Activated T-helper 9 cell treated with anti-CD3 and anti-CD28 coated beads, Interleukin-2, amount 50 U/mL, for 16 hours (primary cell): ENCODE data around the gene TARBP2.
A peak's percentile ranks its signal among the peaks of the same experiment; 100 is the strongest.

Source experiments
- DNase-seq: peaks from one replicate; pipeline ENCODE4 v3.0.0-alpha.2; 2020; ENCODE audit warnings: low read depth

Gene TARBP2, protein sequence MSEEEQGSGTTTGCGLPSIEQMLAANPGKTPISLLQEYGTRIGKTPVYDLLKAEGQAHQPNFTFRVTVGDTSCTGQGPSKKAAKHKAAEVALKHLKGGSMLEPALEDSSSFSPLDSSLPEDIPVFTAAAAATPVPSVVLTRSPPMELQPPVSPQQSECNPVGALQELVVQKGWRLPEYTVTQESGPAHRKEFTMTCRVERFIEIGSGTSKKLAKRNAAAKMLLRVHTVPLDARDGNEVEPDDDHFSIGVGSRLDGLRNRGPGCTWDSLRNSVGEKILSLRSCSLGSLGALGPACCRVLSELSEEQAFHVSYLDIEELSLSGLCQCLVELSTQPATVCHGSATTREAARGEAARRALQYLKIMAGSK

DNA sequence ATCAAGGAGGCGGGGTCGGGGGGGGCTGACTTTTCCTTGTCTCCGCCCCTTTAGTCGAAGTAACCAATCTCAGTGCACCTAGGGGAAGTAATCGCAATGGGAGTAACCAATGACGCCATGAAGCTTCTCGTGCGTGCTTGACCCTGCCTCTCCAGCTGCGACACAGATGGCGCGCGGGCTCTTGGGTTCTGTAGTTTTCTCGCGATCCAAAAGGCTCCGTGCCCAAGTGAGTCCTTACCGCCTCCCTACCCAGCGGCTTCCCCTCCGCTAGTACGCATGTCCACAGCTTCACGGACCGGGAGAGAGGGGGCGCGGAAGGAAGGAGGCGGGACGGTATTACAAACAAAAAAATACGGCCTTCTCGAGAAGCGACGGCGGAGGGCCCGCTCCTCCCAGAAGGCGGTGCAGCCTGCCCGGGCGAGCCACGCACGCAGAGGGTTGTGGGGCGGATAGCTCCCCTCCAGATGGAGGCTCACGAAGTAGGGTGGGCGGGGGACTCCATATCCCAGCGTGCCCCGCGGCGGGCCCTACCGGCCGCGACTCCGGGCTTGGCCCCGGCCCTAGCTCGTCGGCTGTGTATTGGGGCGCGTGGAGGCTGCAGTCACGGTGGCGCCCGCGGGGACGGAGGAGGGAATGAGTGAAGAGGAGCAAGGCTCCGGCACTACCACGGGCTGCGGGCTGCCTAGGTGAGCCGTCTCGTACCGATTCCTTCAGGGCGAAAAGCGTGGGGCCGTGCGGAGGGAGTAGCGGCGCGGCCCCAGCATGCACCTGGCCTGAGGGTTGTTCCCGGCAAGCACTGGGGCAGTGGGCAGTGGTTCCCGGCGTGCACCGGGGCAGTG lies at the start of gene TARBP2:
Gene TARBP2 (plus strand): TSS at position 508 of the 839 bp plus-strand sequence. CDS start 126 bp downstream, at position 634.
- peak; percentile 93 for DNase-seq

DNA sequence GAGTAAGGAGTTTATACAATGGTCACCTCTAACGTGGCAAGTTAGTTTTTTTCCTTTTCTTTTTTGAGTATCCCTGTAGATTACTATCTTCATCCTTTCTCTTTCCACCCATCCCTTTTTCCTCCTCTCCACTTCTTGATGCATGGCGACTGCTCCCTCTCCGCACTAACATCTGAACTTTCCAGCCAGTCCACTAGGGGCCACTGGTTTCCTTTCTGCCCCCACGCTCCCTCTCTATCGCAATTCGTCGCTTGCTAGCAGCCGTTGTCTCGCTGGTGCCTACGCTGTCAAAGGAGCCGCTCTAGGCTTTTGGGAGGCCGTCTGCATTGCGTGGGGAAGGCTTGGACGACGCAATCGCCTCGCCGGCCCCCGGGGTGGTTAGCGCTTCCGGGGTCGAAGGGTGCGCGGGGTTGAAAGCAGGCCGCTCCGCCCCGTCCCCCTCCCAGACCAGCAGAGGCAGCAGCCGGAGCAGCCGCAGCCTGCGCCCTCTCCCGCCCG lies 49.4 kb upstream of the TARBP2 start, which contains the start of gene PCBP2:
Gene PCBP2 (plus strand): TSS at position 442 of the 498 bp plus-strand sequence. CDS start 2,699 bp downstream, outside the sequence.
- DNase-seq, result peak; percentile 97

DNA sequence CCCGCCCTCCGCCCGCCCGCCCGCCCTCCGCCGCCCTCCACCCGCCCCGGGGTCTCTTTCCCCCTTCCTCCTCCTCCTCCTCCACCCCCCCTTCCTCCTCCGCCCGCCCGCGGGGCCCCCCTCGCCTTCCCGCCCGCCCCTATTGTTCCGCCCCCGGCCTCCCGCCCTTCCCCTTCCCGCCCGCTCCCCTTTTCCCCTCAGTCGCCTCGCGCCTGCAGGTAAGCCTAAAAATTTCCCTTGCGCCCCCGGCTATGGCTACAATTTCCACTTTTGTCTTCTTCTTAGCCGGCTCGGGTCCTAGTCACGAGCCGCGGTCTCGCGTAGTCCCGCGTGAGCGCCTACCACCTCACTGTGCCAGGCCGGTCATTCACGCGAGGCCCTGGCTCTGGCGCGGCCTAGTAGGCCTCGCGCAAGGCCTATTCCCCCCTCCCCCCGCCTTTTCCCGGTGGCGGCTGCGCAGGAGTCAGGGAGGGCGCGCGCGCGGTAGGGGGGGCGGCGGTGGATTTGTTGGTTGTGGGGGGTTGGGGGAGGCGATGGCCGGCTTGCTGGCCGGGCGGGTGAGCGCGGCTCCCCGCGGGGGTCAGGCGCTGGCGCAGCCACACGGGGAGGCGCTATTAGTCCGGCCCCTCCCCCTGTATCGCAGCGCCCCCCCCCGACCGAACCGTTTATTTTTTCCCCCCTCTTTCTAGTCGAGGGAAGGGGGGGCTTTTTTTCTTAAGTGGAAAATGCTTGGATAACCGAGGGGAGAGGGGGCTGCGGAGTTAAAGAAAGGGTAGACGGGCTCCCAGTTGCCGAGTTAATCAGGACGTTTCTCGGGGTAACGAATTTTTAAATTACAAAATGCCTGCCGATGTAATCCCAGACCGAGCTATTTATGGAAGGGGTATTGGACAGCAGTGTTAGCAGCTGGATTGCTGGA lies 48.7 kb upstream of the TARBP2 start:
- peak; percentile 64 for DNase-seq

DNA sequence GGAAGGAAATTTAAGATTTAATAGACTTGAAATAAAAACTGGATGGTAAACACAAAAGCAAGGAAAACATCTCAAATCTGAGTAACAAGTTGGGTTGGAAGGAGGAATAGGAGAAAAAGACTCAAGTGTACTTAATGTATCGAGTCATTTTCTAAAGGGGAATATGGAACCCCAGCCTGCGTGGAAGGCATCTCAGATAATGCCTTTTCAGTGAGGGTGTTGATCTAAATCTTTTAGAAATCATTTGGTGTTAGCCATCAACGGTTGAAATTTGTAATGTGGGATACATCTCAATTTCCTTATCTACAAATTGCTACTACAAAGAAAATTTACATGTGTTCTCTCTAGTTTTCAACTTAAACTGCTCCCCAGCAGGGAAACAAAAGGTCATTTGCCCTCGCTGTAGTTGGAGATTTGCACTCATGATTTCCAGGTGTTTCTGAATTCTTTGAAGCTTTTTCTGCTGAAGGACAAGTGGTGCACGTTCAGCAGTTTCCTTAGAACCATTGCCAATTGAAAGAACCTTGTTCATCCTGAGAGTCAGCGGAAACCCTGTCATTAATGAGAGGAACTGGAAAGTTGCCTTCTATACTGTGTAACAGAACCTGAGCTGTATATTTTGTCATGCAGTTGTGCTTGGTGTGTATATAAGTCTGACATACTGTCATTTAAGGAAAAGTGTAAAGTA lies 47.0 kb upstream of the TARBP2 start:
- no peak for DNase-seq

DNA sequence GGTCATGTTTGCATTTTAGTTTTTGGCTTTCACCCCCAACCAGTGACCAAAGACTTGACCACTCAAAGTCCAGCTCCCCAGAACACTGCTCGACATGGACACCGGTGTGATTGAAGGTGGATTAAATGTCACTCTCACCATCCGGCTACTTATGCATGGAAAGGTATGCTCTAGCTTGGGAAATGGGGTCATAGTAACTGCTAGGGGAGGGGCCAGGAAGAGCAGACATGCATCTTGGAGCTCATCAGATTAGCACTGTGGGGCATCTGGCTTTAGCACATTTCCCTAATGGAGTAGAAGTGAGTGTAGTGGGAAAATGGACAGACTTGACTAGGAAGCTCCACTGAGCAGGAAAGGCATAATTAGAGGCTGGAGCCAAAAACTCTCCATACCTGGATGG lies 46.4 kb upstream of the TARBP2 start:
- DNase-seq, result no peak

DNA sequence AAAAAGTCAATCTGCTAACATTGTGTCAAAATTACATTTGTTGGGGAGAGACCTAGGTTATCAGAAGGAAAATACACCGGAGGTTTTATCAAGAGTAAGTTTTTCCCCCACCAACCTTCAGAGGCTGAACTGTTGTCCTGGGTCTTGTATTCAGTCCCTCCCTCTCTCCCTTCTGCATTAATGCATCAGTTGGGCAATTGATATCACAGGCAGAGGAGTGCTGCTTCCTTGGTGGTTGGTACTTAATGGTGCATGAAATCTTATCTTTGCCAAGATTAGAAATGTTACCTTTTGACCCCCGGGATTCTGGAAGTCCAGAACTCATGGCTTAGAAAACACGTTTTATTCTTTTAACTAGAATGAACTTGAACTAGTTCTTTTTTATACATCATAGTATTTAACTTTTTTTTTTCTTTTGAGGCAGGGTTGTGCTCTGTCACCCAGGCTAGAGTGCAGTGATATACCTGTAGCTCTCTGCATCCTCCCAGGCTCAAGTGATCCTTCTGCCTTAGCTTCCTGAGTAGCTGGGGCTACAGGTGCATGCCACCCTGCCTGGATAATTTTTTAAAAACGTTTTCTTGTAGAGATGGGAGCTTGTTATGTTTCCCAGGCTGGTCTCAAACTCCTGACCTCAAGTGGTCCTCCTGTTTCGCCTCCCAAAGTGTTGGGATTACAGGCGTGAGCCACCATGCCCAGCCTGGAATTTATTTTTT lies 44.3 kb upstream of the TARBP2 start:
- no peak for DNase-seq

DNA sequence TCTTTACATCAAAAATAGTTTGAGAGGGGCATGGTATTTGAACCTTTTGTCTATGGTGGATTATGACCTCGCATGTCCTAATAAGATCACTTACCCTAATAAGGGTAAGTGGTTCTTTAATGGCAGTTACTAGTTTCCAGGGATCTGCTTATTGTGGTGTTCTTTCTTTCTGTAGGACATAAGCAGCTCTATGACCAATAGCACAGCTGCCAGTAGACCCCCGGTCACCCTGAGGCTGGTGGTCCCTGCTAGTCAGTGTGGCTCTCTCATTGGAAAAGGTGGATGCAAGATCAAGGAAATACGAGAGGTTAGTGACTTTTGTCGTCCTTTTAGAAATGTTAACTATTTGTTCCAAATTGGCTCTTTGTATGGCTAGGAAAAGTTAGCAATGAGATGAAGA lies 42.0 kb upstream of the TARBP2 start:
- DNase-seq, result no peak

DNA sequence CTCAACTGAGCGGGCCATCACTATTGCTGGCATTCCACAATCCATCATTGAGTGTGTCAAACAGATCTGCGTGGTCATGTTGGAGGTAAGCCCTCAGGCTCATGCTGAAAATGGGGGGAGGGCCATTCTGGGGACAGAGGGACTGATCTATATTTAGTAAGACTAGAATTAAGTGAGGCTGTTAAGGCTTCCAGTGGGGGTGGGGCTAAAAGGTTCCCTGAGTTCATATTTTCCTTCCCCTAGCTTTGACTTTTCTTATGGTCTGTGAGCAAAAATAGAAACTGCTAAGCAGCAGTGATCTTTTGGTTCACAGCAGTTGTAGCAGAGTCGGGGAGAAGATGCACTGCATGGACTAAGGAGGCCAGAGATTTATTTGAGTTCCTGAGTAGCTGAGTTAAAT lies 40.0 kb upstream of the TARBP2 start:
- DNase-seq, result no peak

DNA sequence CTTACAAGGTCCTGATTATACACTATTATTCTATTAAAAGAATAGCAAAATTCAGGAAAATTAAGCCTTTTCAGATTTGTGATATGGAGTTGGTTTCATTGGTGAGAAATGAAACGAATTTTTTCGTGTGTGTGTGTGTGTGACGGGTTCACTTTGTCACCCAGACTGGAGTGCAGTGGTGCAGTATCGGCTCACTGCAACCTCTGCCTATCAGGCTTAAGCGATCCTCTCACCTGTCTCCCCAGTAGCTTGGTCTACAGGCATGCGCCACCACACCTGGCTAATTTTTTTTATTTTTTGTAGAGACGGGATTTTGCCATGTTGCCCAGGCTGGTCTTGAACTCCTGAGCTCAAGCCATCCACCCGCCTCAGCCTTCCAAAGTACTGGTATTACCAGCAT lies 39.5 kb upstream of the TARBP2 start:
- DNase-seq, result no peak

DNA sequence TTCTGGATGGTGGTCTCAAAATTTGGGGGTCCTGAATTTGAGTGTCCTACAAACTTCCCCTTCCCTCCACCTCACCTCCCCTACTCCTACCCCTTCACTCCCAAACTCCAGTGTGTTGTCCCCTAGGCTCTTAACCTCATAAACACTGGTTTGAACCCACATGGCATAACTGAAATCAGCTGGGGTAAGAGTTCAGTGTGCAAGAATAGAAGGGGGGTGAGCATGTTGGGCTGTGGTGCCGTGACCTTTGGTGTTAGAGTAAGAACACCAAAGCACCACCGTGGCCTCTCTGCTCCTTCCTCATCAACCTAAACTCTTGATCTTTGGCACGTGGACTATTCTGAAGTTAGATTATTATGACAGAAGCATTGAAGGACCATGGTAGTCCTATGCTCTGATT lies 38.1 kb upstream of the TARBP2 start:
- no peak for DNase-seq

DNA sequence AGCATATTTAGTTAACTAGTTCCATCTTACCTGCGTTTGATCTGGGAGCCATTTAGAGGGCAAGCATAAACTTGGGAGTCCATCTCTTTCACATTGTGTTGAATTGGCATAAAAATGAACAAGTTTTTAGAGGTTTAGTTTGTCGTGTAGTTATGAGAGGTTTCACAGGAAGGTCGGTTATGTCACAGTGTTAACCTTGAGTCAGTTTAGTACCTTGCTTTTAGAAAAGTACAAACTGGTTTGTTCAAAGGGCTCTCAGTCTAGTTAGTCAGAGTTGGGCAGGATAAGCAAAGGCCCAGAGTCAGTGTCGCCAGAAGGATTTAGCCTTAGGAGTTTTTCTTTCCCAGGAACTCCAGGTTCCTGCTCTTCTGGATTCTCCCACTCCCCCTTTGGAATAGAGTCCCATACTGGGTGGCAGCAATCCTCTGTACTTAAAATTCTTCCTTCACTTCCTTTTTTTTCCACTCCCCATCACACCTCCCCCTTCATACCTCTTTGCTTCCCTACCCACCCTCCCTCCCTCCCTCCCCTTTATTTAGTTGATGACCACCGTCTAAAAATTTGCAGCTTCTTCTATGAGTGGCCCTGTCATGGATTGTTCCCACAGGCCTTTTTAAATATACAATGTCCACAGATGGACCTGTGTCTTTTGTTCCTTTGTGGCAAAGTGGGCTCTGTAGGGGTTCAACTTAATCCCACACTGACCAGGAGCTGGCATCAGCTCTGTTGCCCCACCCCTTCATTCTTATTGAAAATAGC lies 37.1 kb upstream of the TARBP2 start:
- no peak for DNase-seq

DNA sequence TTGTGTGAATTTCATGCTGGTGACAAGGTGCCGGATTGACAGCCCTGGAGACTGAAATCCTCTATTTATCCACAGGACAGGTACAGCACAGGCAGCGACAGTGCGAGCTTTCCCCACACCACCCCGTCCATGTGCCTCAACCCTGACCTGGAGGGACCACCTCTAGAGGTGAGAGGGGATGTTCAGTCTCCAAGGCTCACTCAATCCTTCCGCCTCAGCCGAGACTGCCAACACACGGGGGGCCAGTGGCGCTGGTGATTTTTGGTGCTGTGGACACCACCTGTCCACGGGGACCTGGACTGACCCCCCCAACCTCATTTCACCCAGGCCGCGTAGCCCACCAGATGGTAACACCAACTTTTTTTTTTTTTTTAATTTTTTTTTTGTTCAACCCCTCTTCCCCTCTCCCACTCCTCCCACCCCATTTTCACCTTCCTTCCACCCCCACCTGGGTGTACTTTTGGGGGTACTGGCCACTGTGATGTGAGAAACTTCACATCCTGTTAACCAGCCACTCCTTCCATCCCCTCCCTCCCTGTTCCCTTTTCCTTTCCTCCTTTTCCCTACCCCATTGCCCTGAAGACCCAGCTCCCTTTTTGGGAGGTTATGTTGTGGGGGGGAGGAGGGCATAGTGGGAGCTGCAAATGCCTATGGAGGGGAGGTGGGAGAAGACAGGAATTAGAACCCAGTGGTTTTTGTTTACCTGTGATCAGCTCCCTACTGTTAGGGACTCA lies 36.2 kb upstream of the TARBP2 start:
- DNase-seq, result no peak

DNA sequence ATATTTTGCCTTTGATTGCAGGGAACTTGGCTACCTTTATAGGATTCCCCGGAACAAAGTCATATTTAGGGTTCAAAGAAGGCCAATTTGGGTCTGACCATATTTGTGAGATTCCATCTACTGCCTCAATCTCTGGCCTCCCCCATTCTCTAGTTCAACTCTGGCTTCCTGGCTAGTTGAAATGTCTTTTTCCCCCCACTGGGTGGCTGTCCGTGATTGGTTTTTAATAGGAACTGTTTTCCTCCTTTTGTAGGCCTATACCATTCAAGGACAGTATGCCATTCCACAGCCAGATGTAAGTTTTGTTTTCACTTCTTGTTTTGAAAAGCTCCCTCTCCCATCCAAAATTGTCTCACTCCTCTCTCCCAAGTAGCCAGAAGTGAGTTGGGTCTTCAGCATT lies 35.4 kb upstream of the TARBP2 start:
- no peak for DNase-seq

DNA sequence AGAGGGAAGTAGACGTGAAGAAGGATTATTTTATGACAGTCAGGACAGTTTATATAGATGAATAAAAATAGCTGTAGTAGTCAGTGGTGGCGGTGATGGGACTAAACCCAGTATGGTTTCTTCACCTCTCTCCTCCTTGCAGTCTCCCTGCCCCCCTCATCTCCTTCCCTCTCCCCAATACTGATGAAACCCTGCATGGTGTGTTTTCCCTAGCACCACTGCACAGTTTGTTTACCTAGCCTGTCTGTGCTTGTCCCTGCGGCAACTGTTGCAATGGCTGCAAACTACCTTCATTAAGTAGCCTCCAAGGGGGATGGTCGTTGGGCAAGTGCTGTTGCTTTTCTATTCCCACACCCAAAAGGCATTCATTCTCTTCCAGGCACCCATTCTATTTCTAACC lies 34.4 kb upstream of the TARBP2 start:
- DNase-seq, result no peak

DNA sequence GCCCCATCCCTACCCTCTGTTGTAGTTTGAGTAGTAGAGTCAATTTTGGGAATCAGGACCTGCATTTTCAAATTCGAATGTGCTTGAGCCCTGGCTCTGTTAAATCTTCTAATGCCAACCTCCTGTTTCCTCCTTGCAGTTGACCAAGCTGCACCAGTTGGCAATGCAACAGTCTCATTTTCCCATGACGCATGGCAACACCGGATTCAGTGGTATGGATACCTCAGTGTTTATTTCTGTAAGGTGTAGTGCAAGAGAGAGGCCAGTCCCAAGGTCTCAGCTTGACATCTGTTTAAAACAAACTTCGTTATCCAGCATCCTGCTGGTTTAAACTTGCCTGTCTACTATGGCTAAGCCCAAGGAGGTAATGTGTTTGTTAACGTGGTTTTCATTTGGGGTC lies 34.0 kb upstream of the TARBP2 start:
- DNase-seq, result no peak

DNA sequence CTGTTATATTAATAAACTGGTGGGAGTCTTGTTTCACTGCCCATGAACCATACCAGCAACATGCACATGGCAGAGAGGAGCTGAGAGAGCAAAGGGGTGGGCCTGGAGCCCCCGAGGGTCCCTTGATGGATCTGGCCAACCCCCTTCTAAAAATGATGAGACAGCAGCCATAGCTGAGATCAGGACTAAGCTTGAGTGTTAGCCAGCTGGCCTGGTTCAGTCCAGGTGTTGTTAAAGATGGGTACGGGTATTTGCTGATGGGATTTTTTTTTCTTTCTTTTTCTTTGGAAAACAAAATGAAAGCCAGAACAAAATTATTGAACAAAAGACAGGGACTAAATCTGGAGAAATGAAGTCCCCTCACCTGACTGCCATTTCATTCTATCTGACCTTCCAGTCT lies 33.2 kb upstream of the TARBP2 start:
- no peak for DNase-seq

DNA sequence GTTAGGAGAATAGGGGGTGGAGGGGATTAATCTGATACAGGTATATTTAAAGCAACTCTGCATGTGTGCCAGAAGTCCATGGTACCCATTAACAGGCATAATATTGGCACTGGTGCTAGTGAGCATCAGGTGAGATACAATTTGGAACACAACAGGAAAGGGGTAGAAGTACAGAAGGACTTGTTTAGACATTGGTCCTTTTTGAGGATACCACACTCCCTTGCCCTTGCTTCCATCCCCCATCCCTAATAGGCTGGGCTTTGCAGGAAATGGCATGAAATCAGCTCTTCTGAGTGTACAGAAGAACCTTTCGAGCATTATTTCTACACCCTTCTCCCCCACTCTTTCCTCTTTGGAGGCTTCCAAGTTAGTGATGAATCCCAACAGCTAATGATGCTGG lies 32.8 kb upstream of the TARBP2 start:
- DNase-seq, result no peak

DNA sequence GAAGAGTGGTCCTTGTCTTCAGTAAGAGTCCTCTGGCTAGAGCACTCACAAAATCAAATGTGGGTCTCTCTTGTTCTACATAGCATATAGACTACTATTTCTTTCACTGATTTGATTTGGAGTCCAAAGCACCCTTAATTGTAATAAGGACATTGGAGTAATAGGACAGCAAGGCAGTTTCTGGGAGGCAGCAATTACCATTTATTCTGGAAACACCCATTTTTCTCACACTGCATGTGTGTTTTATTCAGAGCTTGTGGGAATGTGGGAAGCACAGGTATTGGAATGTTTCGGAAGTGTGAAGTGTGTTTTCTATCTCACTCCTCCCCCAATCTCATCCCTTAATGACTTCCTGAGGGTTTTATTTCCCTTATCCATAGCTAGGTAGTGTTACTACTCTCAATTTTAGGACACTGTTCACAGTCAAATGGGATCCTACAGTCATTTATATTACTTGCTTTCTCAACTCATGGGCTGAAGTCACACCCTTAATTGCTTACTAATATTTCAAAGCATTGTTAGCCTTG lies 29.0 kb upstream of the TARBP2 start:
- DNase-seq, result no peak

DNA sequence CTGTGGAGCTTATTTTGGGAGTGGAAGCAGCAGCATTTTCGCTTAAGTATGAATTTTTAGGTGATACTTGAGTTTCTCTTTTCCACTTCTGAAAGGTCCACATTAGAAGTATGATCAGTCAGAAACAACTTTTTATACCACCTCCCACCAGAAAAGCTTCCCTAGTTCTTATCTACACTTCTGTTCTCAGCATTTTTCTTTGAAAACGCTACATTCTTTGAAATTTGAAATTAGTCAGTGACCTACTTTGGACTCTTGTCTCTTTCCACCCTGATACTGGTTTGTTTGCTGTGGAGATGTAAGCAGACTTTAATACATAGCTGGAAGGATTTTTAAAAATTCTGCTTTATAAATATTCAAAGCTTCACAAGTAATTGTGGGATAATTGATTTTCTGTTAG lies 27.0 kb upstream of the TARBP2 start:
- DNase-seq, result no peak
